ENCODE measurements around the gene RETN.

The RETN gene

GRCh38 chr19:7697721-7698287 lies 29.0 kb downstream of the RETN start:
- Histone ChIP-seq H3K9me3 (replicated peaks in 1 of 2; ENCODE audit: control insufficient read depth in 2 of 2, insufficient read depth in 1 of 2, low read depth in 1 of 2, low read length in 2 of 2) (no peaks in the 10 kb centered on the region), H3K27ac (replicated peaks; ENCODE audit: low read length) (no peak overlapping the region), H3K36me3 (replicated peaks in 1 of 2; ENCODE audit: control insufficient read depth in 2 of 2, insufficient read depth in 2 of 2, low read length in 2 of 2) (no peaks in the 10 kb centered on the region), H3K4me1 (ENCODE audit: control insufficient read depth in 2 of 2, insufficient read depth in 1 of 2, low read depth in 1 of 2, low read length in 2 of 2) (no peaks in the 10 kb centered on the region), H2BK120ac (ENCODE audit: low read depth, low read length) (no peak overlapping the region), H2AFZ (ENCODE audit: low read length) (no peak overlapping the region), H2BK15ac (ENCODE audit: low read length) (no peak overlapping the region), H3K4me2 (ENCODE audit: insufficient read depth, low read length, poor library complexity, severe bottlenecking) (no peak overlapping the region), H4K91ac (ENCODE audit: low read depth, low read length, poor library complexity) (no peak overlapping the region), H3K27me3 (ENCODE audit: control insufficient read depth in 3 of 3, insufficient read depth in 3 of 3, low read depth in 1 of 3, low read length in 3 of 3) (peaks cover 0 to 16% (median 0%) of the 10 kb centered on the region in 3 experiments), H3K79me1 (ENCODE audit: low read depth, low read length) (no peaks in the 10 kb centered on the region), H2BK12ac (ENCODE audit: low read length) (no peak overlapping the region), H3K4ac (ENCODE audit: low read length) (no peak overlapping the region), H3K14ac (ENCODE audit: low read length) (no peak overlapping the region), H4K8ac (ENCODE audit: low read depth, low read length) (no peak overlapping the region), H3K23ac (ENCODE audit: low read depth, low read length, poor library complexity) (no peak overlapping the region), H2AK5ac (ENCODE audit: low read depth, low read length) (no peak overlapping the region), H3K4me3 (ENCODE audit: low read length in 2 of 2) (no peak overlapping the region), H2BK5ac (ENCODE audit: low read length) (no peak overlapping the region), H3K18ac (ENCODE audit: low read length) (no peak overlapping the region), H3K9ac (ENCODE audit: low read depth, low read length, poor library complexity) (no peak overlapping the region)
- no peak for DNase-seq (ENCODE audit: low spot score)
- no CpG with 5 or more reads among the region's 10 CpGs for WGBS, 2 donors (ENCODE audit: extremely low coverage in 2 of 2, insufficient read length in 2 of 2, insufficient replicate concordance in 1 of 2)

GRCh38 chr19:7698583-7698982 lies 29.7 kb downstream of the RETN start:
- Histone ChIP-seq H2AK5ac (ENCODE audit: low read depth, low read length) (no peak overlapping the region), H3K79me1 (ENCODE audit: low read depth, low read length) (no peaks in the 10 kb centered on the region), H3K27ac (replicated peaks; ENCODE audit: low read length) (no peak overlapping the region), H3K14ac (ENCODE audit: low read length) (no peak overlapping the region), H2BK120ac (ENCODE audit: low read depth, low read length) (no peak overlapping the region), H4K8ac (ENCODE audit: low read depth, low read length) (no peak overlapping the region), H3K4me3 (ENCODE audit: low read length in 2 of 2) (no peak overlapping the region), H3K27me3 (ENCODE audit: control insufficient read depth in 3 of 3, insufficient read depth in 3 of 3, low read depth in 1 of 3, low read length in 3 of 3) (peaks cover 0 to 20% (median 0%) of the 10 kb centered on the region in 3 experiments), H3K36me3 (replicated peaks in 1 of 2; ENCODE audit: control insufficient read depth in 2 of 2, insufficient read depth in 2 of 2, low read length in 2 of 2) (no peaks in the 10 kb centered on the region), H2AFZ (ENCODE audit: low read length) (peak overlapping the region; percentile 35), H2BK15ac (ENCODE audit: low read length) (peak overlapping the region; percentile 22), H3K4me2 (ENCODE audit: insufficient read depth, low read length, poor library complexity, severe bottlenecking) (no peak overlapping the region), H3K9me3 (replicated peaks in 1 of 2; ENCODE audit: control insufficient read depth in 2 of 2, insufficient read depth in 1 of 2, low read depth in 1 of 2, low read length in 2 of 2) (no peaks in the 10 kb centered on the region), H3K9ac (ENCODE audit: low read depth, low read length, poor library complexity) (peak overlapping the region; percentile 65), H3K4ac (ENCODE audit: low read length) (no peak overlapping the region), H2BK12ac (ENCODE audit: low read length) (no peak overlapping the region), H3K23ac (ENCODE audit: low read depth, low read length, poor library complexity) (no peak overlapping the region), H3K18ac (ENCODE audit: low read length) (peak overlapping the region; percentile 67), H3K4me1 (ENCODE audit: control insufficient read depth in 2 of 2, insufficient read depth in 1 of 2, low read depth in 1 of 2, low read length in 2 of 2) (no peaks in the 10 kb centered on the region), H2BK5ac (ENCODE audit: low read length) (no peak overlapping the region), H4K91ac (ENCODE audit: low read depth, low read length, poor library complexity) (no peak overlapping the region)
- no CpG with 5 or more reads among the region's 11 CpGs for WGBS, 2 donors (ENCODE audit: extremely low coverage in 2 of 2, insufficient read length in 2 of 2, insufficient replicate concordance in 1 of 2)
- DNase-seq (ENCODE audit: low spot score), result no peak

- Histone ChIP-seq H2BK5ac (ENCODE audit: low read length) (no peak overlapping the region), H4K8ac (ENCODE audit: low read depth, low read length) (no peak overlapping the region), H3K9me3 (replicated peaks in 1 of 2; ENCODE audit: control insufficient read depth in 2 of 2, insufficient read depth in 1 of 2, low read depth in 1 of 2, low read length in 2 of 2) (no peaks in the 10 kb centered on the region), H3K9ac (ENCODE audit: low read depth, low read length, poor library complexity) (no peak overlapping the region), H2BK120ac (ENCODE audit: low read depth, low read length) (no peak overlapping the region), H3K4me2 (ENCODE audit: insufficient read depth, low read length, poor library complexity, severe bottlenecking) (no peak overlapping the region), H4K91ac (ENCODE audit: low read depth, low read length, poor library complexity) (no peak overlapping the region), H3K23ac (ENCODE audit: low read depth, low read length, poor library complexity) (no peak overlapping the region), H3K18ac (ENCODE audit: low read length) (no peak overlapping the region), H3K27me3 (ENCODE audit: control insufficient read depth in 3 of 3, insufficient read depth in 3 of 3, low read depth in 1 of 3, low read length in 3 of 3) (peaks cover 0 to 20% (median 0%) of the 10 kb centered on the region in 3 experiments), H2BK12ac (ENCODE audit: low read length) (no peak overlapping the region), H3K4ac (ENCODE audit: low read length) (no peak overlapping the region), H2BK15ac (ENCODE audit: low read length) (no peak overlapping the region), H3K14ac (ENCODE audit: low read length) (no peak overlapping the region), H3K79me1 (ENCODE audit: low read depth, low read length) (no peaks in the 10 kb centered on the region), H3K4me3 (ENCODE audit: low read length in 2 of 2) (no peak overlapping the region), H2AK5ac (ENCODE audit: low read depth, low read length) (no peak overlapping the region), H2AFZ (ENCODE audit: low read length) (peak overlapping the region; percentile 35), H3K36me3 (replicated peaks in 1 of 2; ENCODE audit: control insufficient read depth in 2 of 2, insufficient read depth in 2 of 2, low read length in 2 of 2) (no peaks in the 10 kb centered on the region), H3K27ac (replicated peaks; ENCODE audit: low read length) (no peak overlapping the region), H3K4me1 (ENCODE audit: control insufficient read depth in 2 of 2, insufficient read depth in 1 of 2, low read depth in 1 of 2, low read length in 2 of 2) (no peaks in the 10 kb centered on the region)
- DNase-seq (ENCODE audit: low spot score), result no peak
- WGBS, 2 donors (ENCODE audit: extremely low coverage in 2 of 2, insufficient read length in 2 of 2, insufficient replicate concordance in 1 of 2), result no CpG with 5 or more reads among the region's 2 CpGs
These were observed 30.2 kb downstream of the RETN start for GRCh38 chr19:7699003-7699402.

- H3K27ac ChIP-seq (replicated peaks; ENCODE audit: low read length), result no peak overlapping the region
- no peak overlapping the region for H3K4me3 ChIP-seq (ENCODE audit: low read length in 2 of 2)
- WGBS, 2 donors (ENCODE audit: extremely low coverage in 2 of 2, insufficient read length in 2 of 2, insufficient replicate concordance in 1 of 2), result no CpG with 5 or more reads among the region's 15 CpGs
- H3K14ac ChIP-seq (ENCODE audit: low read length), result no peak overlapping the region
- H3K23ac ChIP-seq (ENCODE audit: low read depth, low read length, poor library complexity), result no peak overlapping the region
- H3K4me1 ChIP-seq (ENCODE audit: control insufficient read depth in 2 of 2, insufficient read depth in 1 of 2, low read depth in 1 of 2, low read length in 2 of 2), result no peaks in the 10 kb centered on the region
- H4K91ac ChIP-seq (ENCODE audit: low read depth, low read length, poor library complexity), result no peak overlapping the region
- no peak for DNase-seq (ENCODE audit: low spot score)
- H3K36me3 ChIP-seq (replicated peaks in 1 of 2; ENCODE audit: control insufficient read depth in 2 of 2, insufficient read depth in 2 of 2, low read length in 2 of 2), result no peaks in the 10 kb centered on the region
- H2BK15ac ChIP-seq (ENCODE audit: low read length), result no peak overlapping the region
- peaks cover 0 to 20% (median 2%) of the 10 kb centered on the region in 3 experiments for H3K27me3 ChIP-seq (ENCODE audit: control insufficient read depth in 3 of 3, insufficient read depth in 3 of 3, low read depth in 1 of 3, low read length in 3 of 3)
- no peaks in the 10 kb centered on the region for H3K9me3 ChIP-seq (replicated peaks in 1 of 2; ENCODE audit: control insufficient read depth in 2 of 2, insufficient read depth in 1 of 2, low read depth in 1 of 2, low read length in 2 of 2)
- H2BK5ac ChIP-seq (ENCODE audit: low read length), result no peak overlapping the region
- H2BK120ac ChIP-seq (ENCODE audit: low read depth, low read length), result no peak overlapping the region
- H4K8ac ChIP-seq (ENCODE audit: low read depth, low read length), result no peak overlapping the region
- H2BK12ac ChIP-seq (ENCODE audit: low read length), result no peak overlapping the region
- no peak overlapping the region for H2AK5ac ChIP-seq (ENCODE audit: low read depth, low read length)
- H3K18ac ChIP-seq (ENCODE audit: low read length), result no peak overlapping the region
- H3K79me1 ChIP-seq (ENCODE audit: low read depth, low read length), result peaks cover 3% of the 10 kb centered on the region
- H3K9ac ChIP-seq (ENCODE audit: low read depth, low read length, poor library complexity), result no peak overlapping the region
- H2AFZ ChIP-seq (ENCODE audit: low read length), result no peak overlapping the region
- no peak overlapping the region for H3K4me2 ChIP-seq (ENCODE audit: insufficient read depth, low read length, poor library complexity, severe bottlenecking)
- no peak overlapping the region for H3K4ac ChIP-seq (ENCODE audit: low read length)
These were observed 30.9 kb downstream of the RETN start for GRCh38 chr19:7699417-7700401.
